Gastrocnemius medialis (tissue), 4 donors: ENCODE results near the gene RBM48.

Experiments
- CTCF ChIP-seq, 5 experiments: fragments of 450-650 bp in 3 of 5; fragments of 200-600 bp in 2 of 5; sonication (generic) in 2 of 5; IDR thresholded peaks in 4 of 5; conservative IDR thresholded peaks in 1 of 5; 1 replicate in 4 of 5; 2 replicates in 1 of 5; pipeline ENCODE4 v1.5.1; 2016 to 2019; ENCODE audit warnings: antibody characterized with exemption in 5 of 5, mild to moderate bottlenecking in 3 of 5, moderate library complexity in 3 of 5
- POLR2A ChIP-seq, 2 donors: fragments of 450-650 bp; IDR thresholded peaks; one replicate each; pipeline ENCODE4 v1.6.1; 2017; ENCODE audit warnings: antibody characterized with exemption in 2 of 2, mild to moderate bottlenecking in 2 of 2, moderate library complexity in 2 of 2

GRCh38 chr7:92503767-92504166 is 24.8 kb upstream of the RBM48 start:
- TF ChIP-seq POLR2A (IDR thresholded peaks at IDR 0.05) (no peak), CTCF (IDR thresholded peaks at IDR 0.05 in 4 of 5, conservative IDR thresholded peaks at IDR 0.05 in 1 of 5) (no peak)
